ENCODE measurements around the gene TMEM190.
"Not testable (repeated sequence)": the region's sequence is repeated elsewhere in the genome, so short reads cannot be mapped to it uniquely, and the experiment has no call there.

TMEM190 gene

GRCh38 chr19:55391702-55392615 is 15.3 kb downstream of the TMEM190 start:
- FAIRE-seq: no peak

DNA sequence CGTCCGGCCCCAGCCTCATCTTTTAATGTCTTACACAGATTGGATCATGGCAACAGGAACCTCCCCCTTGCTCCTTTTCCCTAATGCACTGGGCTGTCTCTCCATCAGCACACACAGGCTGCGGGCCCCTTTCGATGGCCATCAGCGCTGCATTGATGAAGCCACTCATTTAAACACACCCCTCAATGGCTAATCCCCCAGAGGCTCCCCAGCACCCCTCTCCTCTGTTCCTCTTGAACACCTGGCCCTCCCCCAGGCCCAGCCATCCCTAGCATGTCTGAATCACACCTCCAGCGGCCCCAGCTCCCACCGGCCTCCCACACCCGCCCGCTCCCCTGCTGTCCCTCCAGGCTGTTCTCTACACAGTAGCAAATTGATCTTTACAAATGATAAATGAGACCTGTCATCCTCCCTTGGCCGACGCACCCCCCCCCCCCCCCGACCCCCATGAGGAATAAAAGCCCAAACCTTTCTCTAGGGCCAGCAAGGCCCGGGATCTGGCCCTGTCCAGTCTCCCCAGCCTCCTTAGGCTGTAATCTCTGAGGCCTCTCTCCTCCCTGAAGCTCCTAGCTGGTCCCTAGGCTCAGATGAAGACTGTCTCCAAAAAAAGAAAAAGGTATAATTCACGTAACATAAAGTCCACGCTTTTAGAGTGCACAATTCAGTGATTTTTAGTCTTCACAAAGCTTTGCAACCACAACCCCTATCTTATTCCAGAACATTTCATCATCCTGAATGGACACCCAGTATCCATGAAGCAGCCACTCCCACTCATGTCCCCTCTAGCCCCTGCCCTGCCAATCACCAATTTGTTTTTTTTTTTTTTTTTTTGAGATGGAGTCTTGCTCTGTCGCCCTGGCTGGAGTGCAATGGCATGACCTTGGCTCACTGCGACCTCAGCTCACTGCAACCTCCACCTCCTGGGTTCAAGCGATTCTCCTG is 16.5 kb downstream of the TMEM190 start:
- FAIRE-seq: no peak

DNA sequence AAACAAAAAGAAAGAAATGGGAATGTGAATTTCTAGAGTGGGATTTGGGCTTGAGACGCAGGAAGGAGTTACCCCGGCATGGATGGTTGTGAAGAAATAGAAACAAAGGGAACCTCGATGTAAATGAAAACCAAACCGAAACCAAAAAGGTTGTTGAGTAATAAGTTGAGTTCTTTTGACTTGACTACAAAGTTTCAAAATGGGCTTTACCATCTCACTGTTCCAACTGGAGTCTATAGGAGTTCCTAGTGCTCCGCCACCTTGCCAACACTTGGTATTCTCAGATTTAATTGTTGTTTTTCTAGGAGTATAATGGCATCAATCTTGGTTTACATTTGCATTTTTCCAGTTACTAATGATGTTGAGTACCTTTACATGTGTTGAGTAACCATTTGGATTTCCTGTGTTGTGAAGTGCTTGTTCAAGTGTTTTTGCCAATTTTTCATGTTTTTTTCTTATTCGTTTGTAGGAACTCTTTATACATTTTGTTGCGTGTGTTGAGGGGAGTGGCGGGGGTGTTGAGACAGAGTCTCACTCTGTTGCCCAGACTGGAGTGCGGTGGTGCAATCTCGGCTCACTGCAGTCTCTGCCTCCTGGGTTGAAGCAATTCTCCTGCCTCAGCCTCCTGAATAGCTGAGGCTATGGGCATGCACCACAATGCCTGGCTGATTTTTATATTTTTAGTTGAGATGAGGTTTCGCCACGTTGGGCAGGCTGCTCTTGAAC is 21.7 kb downstream of the TMEM190 start:
- no peak for FAIRE-seq

- peak; percentile 42 for FAIRE-seq
Measured at GRCh38 chr19:55400281-55401087, 23.9 kb downstream of the TMEM190 start.

GRCh38 chr19:55401390-55401789 is 24.8 kb downstream of the TMEM190 start:
- FAIRE-seq: not testable (repeated sequence)

GRCh38 chr19:55402509-55402908 is 25.9 kb downstream of the TMEM190 start:
- no peak for FAIRE-seq

DNA sequence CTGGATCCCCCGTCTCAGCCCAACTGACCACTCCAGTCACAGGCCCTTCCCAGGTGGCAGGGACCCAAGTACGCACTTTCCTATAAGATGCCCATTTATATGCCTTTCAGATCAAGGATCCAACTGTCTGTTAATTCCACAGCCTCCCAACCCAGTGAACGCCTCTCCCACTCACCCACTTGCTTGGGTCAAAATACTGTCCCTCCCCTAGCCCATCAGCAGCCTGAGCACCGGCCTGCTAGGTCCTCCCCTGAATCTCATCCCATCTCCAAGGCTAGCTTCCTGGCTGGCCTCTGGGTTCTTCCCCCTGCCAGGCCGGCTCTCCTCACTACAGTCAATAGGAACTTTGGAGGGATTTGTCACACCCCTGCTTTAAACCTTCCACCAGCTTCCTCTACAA is 29.0 kb downstream of the TMEM190 start:
- FAIRE-seq: no peak

DNA sequence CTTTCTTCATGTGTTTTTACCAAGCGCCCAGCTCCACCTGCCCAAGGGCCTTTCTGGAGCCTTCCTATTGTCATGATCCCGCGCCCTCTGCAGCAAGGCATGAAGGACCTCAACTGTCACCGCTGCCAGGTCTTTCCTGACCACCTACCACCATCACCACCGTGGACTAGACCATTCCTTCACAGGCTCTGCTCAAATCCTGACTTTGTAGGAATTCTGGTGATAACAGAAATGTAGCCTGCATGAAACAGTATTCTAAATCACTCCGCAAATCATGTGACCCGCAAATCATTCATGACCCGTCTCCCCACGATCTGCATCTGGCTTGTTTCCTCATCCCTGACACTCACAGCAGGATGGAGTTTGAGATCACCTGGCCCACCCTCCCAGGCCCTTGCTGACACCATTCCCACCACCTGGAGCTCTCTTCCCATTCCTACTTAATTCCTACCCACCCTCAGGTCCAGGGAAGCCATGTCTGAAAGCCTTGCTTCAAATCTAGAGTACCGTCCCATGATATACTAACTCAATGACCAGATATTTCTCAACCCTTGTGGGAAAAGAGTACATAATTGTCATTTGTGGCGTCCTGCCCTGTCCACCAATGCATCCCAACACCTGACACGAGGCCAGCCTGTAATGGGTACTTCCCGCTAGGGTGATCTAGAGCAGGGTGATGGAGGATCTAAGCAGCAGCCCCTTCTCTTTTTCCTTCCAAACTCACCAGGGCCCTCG is 29.6 kb downstream of the TMEM190 start:
- FAIRE-seq: no peak

- no peak for FAIRE-seq
Measured at GRCh38 chr19:55406826-55407549, 30.4 kb downstream of the TMEM190 start.

DNA sequence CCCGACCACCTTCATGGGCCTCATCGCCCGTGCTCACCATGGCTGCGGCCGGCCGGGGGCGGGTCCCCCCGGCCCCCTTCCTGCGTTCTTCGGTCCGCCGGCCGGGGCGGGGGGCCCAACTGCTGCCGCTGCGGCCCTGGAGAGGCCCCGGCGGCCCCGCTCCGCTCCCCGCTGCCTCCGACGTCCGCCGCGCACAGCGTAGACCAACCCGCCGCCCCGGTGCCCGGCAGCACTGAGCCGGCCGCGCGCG is 30.8 kb downstream of the TMEM190 start, which contains the start of gene UBE2S:
TSS of gene UBE2S (minus strand) at position 239 of the 250 bp plus-strand sequence. CDS start at position 40, 199 bp downstream.
- FAIRE-seq: not testable (repeated sequence)

DNA sequence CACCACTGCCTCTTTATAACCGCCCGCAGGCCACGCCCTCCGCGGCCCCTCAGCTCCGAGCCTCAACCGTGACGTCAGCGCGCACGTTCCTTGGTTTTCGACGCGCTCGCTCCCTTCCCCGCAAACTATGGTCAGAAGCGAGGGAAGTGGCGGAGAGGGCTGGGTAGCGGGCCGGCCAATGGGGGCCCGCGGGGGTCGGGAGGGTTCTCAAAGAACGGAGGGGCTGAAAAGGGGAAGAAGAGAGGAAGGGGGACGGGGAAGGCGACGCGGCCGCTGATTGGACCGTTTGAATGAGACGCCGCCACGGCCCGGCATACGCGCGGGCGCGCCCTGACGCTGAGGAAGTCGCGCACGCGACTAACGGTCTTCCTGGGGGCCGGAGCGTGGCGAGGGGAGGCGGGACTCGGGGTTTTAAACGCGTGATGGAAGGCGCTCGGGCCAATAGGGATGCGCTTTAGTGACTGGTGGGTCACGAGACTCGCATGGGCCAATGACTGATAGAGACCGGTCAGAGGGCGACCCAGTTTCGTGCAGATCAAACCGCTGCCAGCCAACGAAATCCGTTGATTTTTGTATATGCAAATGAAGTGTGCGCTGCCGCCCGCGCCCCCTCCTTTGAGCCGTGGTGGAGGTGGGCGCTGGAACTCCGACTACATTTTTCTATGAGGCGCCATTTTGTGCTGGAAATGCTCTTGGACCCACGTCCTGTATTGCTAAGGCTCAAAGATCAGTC is 31.3 kb downstream of the TMEM190 start:
- peak; percentile 94 for FAIRE-seq

GRCh38 chr19:55408533-55408872 is 31.9 kb downstream of the TMEM190 start:
- FAIRE-seq: no peak

DNA sequence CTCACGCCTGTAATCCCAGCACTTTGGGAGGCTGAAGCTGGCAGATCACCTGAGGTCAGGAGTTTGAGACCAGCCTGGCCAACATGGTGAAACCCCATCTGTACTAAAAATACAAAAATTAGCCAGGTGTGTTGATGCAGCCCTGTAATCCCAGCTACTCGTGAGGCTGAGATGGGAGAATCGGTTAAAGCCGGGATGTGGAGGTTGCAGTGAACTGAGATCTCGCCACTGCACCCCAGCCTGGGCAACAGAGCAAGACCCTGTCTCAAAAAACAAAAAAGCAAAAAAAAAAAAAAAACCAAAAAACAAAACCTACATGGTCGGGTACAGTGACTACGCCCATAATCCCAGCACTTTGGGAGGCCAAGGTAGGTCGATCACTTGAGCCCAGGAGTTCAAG is 32.6 kb downstream of the TMEM190 start:
- not testable (repeated sequence) for FAIRE-seq

DNA sequence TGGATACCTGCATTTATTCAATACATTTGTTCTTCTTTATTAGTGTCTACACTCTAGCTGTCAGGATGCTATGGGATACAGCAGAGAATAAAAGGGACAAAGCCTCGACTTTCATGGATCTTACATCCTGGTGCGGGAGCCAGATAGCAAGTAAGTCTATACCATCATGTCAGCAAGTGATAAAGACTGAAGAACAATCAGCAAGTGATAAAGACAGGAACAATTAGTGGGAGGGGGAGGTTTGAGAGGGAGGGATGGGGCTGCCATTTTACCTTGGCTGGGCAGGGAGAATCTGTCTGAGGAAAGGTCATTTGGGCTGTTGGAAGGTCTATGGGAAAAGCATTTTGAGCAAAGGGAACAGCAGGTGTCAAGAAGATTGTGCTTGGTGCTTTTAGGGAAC is 33.5 kb downstream of the TMEM190 start:
- no peak for FAIRE-seq

DNA sequence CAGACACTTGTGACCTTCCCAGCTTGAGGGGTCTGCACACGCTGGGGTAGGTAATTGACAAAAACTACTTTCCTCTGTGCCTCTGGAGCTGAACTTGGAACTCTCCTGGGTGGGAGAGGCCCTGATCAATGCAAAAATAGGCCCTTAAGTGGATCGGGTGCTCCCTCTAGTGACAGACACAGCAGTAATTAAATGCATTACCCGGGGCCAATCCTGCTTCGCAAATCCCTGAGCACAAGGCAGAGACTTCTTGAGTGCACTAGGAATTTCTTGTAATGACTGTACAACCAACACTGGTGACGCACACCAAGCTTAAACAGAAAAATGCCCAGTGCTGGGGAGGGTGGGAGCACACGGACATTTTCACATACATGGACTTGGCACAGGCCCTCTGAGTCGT is 41.6 kb downstream of the TMEM190 start:
- FAIRE-seq: peak; percentile 46

DNA sequence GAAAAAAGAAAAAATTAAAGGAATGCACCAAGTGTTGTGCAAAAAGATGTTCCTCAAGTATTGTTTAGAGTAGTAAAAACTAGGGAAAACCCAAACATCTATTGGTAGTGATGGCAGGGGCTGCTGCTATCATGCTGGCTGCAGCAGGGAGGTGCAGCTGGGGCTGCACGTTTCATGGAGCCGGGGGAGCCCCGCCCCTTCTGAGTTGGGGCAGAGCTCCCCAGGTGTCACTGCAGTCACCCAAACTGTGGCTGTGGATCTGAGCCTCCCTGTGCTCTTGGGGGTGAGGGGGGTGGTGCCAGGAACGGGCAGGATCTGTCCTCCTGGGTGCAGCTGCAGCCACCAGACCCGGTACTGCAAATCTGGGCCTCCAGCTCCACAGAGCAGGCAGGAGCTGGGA is 42.5 kb downstream of the TMEM190 start:
- FAIRE-seq: no peak

DNA sequence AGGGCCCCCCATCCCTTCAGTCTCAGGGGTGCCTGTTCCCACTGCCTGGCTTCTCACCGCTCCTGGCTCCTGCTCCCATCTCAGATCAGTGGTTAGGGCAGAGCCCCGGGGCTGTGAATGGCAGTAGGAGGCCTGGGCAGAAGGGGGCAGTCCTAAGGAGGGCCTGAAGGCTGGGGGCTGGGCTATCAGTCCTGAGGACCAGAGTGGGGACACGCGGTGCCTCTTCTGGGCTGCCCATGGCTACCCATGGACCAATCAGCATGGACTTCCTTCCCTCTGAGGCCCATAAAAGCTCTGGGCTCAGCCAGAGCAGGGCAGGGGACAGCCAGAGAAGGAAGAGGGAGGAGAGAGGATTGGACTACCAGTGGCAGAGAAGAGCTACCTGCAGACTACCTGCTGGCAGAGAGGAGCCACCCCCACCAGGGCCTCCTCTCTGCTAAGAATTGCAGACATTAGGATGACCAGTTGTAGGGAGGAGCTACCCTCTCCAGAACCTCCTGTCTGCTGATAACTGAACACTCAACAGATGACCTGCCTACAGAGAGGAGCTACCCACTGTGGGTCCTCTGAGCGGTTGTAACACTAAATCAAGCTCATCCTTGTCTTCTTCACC is 43.1 kb downstream of the TMEM190 start:
- FAIRE-seq: no peak

DNA sequence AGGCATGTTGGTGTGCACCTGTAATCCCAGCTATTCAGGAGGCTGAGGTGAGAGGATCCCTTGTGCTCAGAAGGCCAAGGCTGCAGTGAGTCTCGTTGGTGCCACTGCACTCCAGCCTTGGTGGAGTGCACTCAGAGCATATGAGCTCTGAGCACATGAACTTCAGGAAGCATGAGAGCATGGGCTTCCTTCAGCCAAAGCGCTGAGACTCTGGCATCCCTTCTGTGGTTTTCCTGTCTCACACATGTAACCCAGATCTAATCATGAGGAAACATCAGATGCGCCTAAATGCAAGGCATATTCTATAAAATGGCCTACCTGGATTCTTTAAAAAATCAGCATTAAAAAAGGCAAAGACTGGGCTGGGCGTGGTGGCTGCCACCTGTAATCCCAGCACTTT is 44.7 kb downstream of the TMEM190 start:
- FAIRE-seq: not testable (repeated sequence)

DNA sequence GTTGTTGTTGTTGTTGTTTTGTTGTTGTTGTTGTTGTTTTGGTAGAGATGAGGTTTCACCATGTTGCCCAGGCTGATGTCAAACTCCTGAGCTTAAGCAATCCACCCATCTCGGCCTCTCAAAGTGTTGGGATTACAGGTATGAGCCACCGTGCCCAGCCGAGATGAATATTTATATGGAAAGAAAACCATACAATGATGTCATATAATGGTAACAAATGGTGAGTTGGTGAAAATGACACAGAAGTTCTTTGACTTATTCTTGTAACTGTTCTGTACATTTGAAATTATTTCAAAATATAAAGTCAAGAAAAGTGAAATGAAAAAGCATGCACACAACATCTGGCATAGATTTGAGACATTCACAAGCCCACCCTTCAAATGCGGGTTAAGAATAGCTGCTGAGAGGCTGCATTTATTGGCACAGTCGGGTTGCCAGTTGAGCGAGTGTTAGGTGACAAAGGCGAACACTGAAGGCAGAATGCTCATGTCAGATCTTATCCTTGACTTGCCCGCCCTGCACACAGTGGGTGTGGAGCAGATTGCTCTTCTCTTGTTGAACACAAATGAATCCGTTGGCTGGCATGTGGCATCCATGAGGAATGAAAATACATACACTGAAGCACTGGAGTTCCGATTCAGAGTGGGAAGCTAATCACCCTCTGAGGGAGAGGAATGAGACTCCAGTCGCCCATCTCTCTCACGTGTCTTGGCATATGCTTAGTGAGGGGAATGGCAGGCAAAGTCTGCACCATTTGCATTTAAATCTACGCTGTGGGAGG is 46.8 kb downstream of the TMEM190 start:
- no peak for FAIRE-seq
